A673 (cell line): ENCODE measurements around the gene CLSTN2. TPM values are rescaled to one million over a fixed set of nuclear protein-coding genes. Genes with fewer than 3 reads are reported as not detected.
A peak's percentile ranks its signal among the peaks of the same experiment; 100 is the strongest.

Source experiments
- BruUV-seq: library from RNA; stranded (reverse); fragments of 400-500 nt; replicated peaks from 2 replicates; lab custom pipeline; 2021; lab: Mats Ljungman, UMichigan
- CTCF ChIA-PET: fragments of 300-600 bp; sonication (Branson Sonifier 250); formaldehyde crosslinking; loops from one replicate; lab custom pipeline; 2022; ENCODE audit warnings: antibody characterized with exemption; lab: Charles Lee
- POLR2A ChIA-PET: fragments of 300-600 bp; sonication (Branson Sonifier 250); formaldehyde crosslinking; loops from one replicate; lab custom pipeline; 2022; ENCODE audit warnings: antibody characterized with exemption; ENCODE audit not compliant: low non-redundant PET; lab: Charles Lee
- DNase-seq: peaks from one replicate; pipeline ENCODE4 v3.0.0-alpha.2; 2015; ENCODE audit warnings: low spot score
- H3K27ac ChIP-seq: fragments of 200-600 bp; sonication (generic); 2 replicates; pipeline ENCODE4 v1.5.1; 2016; ENCODE audit warnings: mixed run types, low read depth, mild to moderate bottlenecking, mixed read lengths, antibody characterized with exemption, low read length; ENCODE audit not compliant: poor library complexity, severe bottlenecking
- H3K27me3 ChIP-seq: fragments of 200-600 bp; sonication (generic); replicated peaks from 2 replicates; pipeline ENCODE4 v1.6.1; 2017; ENCODE audit warnings: mixed run types, low read depth, mild to moderate bottlenecking, mixed read lengths, antibody characterized with exemption, low read length; ENCODE audit not compliant: insufficient read depth, poor library complexity
- H3K36me3 ChIP-seq: fragments of 200-600 bp; sonication (generic); 2 replicates; pipeline ENCODE4 v1.6.1; 2016; ENCODE audit warnings: mixed run types, mild to moderate bottlenecking, mixed read lengths, antibody characterized with exemption, low read length; ENCODE audit not compliant: insufficient read depth, poor library complexity, severe bottlenecking
- H3K4me1 ChIP-seq: fragments of 200-600 bp; sonication (generic); 2 replicates; pipeline ENCODE4 v1.6.1; 2017; ENCODE audit warnings: mixed run types, mild to moderate bottlenecking, mixed read lengths, antibody characterized with exemption, low read length; ENCODE audit not compliant: insufficient read depth, poor library complexity, severe bottlenecking
- H3K4me3 ChIP-seq: fragments of 200-600 bp; sonication (generic); 2 replicates; pipeline ENCODE4 v1.5.1; 2016; ENCODE audit warnings: low read depth, mixed run types, mild to moderate bottlenecking, mixed read lengths, low read length; ENCODE audit not compliant: poor library complexity, severe bottlenecking
- H3K9me3 ChIP-seq: fragments of 200-600 bp; sonication (generic); 2 replicates; pipeline ENCODE4 v1.6.1; 2016; ENCODE audit warnings: mixed run types, low read depth, mild to moderate bottlenecking, mixed read lengths, antibody characterized with exemption, low read length; ENCODE audit not compliant: poor library complexity, severe bottlenecking
- EZH2 ChIP-seq: fragments of 200-600 bp; sonication (generic); IDR thresholded peaks from 2 replicates; pipeline ENCODE4 v1.6.1; 2017; ENCODE audit warnings: borderline replicate concordance, low read depth, mild to moderate bottlenecking, mixed read lengths, antibody characterized with exemption, low read length; ENCODE audit not compliant: poor library complexity, severe bottlenecking
- intact Hi-C: fragments of 100-400 bp; cut with micrococcal nuclease; formaldehyde crosslinking; loops from one replicate; pipeline ENCODE4 v1.10.0; 2022; ENCODE audit not compliant: unreplicated experiment
- total RNA-seq: library from RNA; stranded (reverse); gene quantifications from 2 replicates; pipeline ENCODE4 v1.2.3, GENCODE V29; 2021
- TF ChIP-seq, protein P1 (sequence below): fragments of 300-800, 200-600 bp; sonication (generic); conservative IDR thresholded peaks from 2 replicates; pipeline ENCODE4 v1.5.1; 2017; ENCODE audit warnings: low read depth, mild to moderate bottlenecking, antibody characterized with exemption, low read length, moderate library complexity, mixed read lengths

Gene CLSTN2
- total RNA-seq, 1 experiment from 2014 or later: 50.7 TPM

- H3K4me3 ChIP-seq: no peak overlapping the region
- H3K27me3 ChIP-seq: no peaks in the 10 kb centered on the region
- no TSS peak for BruUV-seq
- DNase-seq: no peak
- TF ChIP-seq, protein P1, sequence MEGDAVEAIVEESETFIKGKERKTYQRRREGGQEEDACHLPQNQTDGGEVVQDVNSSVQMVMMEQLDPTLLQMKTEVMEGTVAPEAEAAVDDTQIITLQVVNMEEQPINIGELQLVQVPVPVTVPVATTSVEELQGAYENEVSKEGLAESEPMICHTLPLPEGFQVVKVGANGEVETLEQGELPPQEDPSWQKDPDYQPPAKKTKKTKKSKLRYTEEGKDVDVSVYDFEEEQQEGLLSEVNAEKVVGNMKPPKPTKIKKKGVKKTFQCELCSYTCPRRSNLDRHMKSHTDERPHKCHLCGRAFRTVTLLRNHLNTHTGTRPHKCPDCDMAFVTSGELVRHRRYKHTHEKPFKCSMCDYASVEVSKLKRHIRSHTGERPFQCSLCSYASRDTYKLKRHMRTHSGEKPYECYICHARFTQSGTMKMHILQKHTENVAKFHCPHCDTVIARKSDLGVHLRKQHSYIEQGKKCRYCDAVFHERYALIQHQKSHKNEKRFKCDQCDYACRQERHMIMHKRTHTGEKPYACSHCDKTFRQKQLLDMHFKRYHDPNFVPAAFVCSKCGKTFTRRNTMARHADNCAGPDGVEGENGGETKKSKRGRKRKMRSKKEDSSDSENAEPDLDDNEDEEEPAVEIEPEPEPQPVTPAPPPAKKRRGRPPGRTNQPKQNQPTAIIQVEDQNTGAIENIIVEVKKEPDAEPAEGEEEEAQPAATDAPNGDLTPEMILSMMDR: no peak
- no peak for TF ChIP-seq EZH2
- no peak overlapping the region for H3K27ac ChIP-seq
- peaks cover 17% of the 10 kb centered on the region for H3K4me1 ChIP-seq
- POLR2A ChIA-PET: no interaction called here
- no peaks in the 10 kb centered on the region for H3K9me3 ChIP-seq
- no peaks in the 10 kb centered on the region for H3K36me3 ChIP-seq
- intact Hi-C loops: no loop called here
- CTCF ChIA-PET: no interaction called here
Measured at GRCh38 chr3:140004271-140004670, 69.3 kb downstream of the CLSTN2 start.

- no peak for TF ChIP-seq EZH2
- TF ChIP-seq, protein P1: no peak
- no peak overlapping the region for H3K27ac ChIP-seq
- H3K4me3 ChIP-seq: no peak overlapping the region
- peak; percentile 47 for DNase-seq
- H3K27me3 ChIP-seq: no peaks in the 10 kb centered on the region
- intact Hi-C loops: no loop called here
- H3K36me3 ChIP-seq: no peaks in the 10 kb centered on the region
- H3K4me1 ChIP-seq: peaks cover 17% of the 10 kb centered on the region
- POLR2A ChIA-PET: no interaction called here
- CTCF ChIA-PET: no interaction called here
- H3K9me3 ChIP-seq: no peaks in the 10 kb centered on the region
- no TSS peak for BruUV-seq
Measured at GRCh38 chr3:140006331-140006730, 71.3 kb downstream of the CLSTN2 start.

DNA sequence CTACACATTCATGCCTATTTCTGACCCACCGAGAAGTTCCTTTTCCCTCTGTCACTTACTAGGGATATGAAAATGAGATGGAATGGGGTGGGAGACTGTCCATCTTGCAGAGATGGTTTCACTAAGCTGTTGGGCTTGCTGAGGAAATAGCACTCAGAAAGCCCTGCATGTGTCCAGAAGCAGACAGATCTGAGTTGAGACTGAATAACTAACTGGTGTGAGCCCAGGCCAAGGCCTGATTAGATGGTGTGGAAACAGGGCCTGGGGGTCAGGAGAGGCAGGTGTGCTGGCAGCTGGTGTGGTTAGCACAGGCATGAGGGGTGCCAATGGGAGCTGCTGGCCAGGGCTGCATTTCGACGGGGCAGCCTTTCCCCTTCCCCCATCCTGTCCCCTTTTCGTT, 72.1 kb downstream of the CLSTN2 start:
- BruUV-seq: no TSS peak
- DNase-seq: no peak
- no peaks in the 10 kb centered on the region for H3K27me3 ChIP-seq
- CTCF ChIA-PET: no interaction called here
- POLR2A ChIA-PET: no interaction called here
- no peak overlapping the region for H3K27ac ChIP-seq
- H3K4me1 ChIP-seq: peaks cover 17% of the 10 kb centered on the region
- no peak for TF ChIP-seq EZH2
- TF ChIP-seq, protein P1: no peak
- no peaks in the 10 kb centered on the region for H3K9me3 ChIP-seq
- H3K4me3 ChIP-seq: no peak overlapping the region
- intact Hi-C loops: no loop called here
- H3K36me3 ChIP-seq: no peaks in the 10 kb centered on the region
